ENCODE results near the gene PRKCH.

PRKCH gene

DNA sequence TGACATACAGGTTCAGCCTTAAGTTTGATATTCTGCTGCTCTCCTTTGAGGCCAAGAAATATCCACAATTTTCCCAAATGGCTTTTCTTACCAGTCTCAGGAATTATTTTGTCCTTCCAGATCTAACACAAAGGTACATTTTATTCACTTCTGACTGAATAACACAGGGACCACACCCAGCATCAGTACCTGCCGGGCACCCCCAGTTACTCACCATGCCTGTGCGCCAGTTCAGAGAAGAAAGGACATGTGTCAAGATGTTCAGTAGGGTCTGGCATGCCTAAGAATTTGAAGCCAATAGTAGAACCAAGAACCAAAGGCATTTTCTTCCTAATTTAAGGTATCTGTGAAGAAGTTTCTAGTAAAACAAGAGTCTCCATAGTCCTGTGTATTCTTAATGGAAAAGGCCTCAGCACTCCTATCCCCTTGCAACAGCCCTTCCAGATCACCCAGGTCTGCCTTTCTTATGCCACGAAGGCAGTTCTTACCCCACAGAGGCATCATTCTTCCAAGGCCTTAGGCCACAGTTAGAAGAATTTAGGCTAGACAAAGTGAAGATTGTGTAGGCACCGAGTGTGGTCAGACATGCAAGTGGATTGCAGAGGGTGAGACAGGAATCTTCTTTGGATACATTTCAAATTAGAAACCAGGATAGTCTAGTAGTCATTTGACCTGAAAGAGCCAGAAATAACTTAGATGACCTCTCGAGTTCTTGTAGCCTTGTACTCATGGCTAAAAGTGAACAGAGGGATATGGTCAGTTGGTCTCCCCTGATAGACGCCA is 233.9 kb downstream of the PRKCH start:
- H3K4me3 ChIP-seq (ENCODE audit: low read depth, low read length): no peak overlapping the region
- TF ChIP-seq, protein P1, sequence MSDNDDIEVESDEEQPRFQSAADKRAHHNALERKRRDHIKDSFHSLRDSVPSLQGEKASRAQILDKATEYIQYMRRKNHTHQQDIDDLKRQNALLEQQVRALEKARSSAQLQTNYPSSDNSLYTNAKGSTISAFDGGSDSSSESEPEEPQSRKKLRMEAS (IDR thresholded peaks at IDR 0.05; ENCODE audit: low read depth, low read length): no peak
- no peak for TF ChIP-seq MYC (IDR thresholded peaks at IDR 0.05; ENCODE audit: low read depth, low read length)
- TF ChIP-seq POLR2A (IDR thresholded peaks at IDR 0.05; ENCODE audit: extremely low read depth, insufficient read length): no peak
- no peak for TF ChIP-seq CTCF (IDR thresholded peaks at IDR 0.05; ENCODE audit: low read depth, low read length)
- DNase-seq (ENCODE audit: low read depth): no peak

GRCh38 chr14:61556455-61556854 is 235.1 kb downstream of the PRKCH start:
- no peak overlapping the region for H3K4me3 ChIP-seq (ENCODE audit: low read depth, low read length)
- TF ChIP-seq CTCF (IDR thresholded peaks at IDR 0.05; ENCODE audit: low read depth, low read length): no peak
- TF ChIP-seq, protein P1 (IDR thresholded peaks at IDR 0.05; ENCODE audit: low read depth, low read length): no peak
- TF ChIP-seq POLR2A (IDR thresholded peaks at IDR 0.05; ENCODE audit: extremely low read depth, insufficient read length): no peak
- TF ChIP-seq MYC (IDR thresholded peaks at IDR 0.05; ENCODE audit: low read depth, low read length): no peak
- DNase-seq (ENCODE audit: low read depth): no peak

DNA sequence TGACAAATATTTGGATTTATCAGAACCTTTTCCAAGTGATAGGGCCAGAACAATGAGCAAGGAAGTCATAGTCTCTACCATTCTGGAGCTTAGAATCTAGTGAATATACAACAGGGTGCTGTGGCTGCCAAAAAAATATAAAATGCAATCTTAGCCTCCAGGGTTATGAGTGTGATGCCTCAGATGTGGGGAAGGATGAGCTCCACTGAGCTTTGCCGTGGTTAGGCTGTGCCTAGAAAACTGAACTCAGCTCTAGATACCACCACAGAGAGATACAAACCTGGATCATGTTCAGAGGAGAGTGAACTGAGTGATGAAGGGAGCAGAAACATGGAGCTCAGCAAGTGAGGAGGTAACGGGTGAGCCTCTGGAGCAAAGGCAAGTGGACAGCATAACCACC is 235.9 kb downstream of the PRKCH start:
- TF ChIP-seq MYC (IDR thresholded peaks at IDR 0.05; ENCODE audit: low read depth, low read length) (no peak), CTCF (IDR thresholded peaks at IDR 0.05; ENCODE audit: low read depth, low read length) (no peak), POLR2A (IDR thresholded peaks at IDR 0.05; ENCODE audit: extremely low read depth, insufficient read length) (no peak)
- TF ChIP-seq, protein P1 (IDR thresholded peaks at IDR 0.05; ENCODE audit: low read depth, low read length): no peak
- no peak overlapping the region for H3K4me3 ChIP-seq (ENCODE audit: low read depth, low read length)
- no peak for DNase-seq (ENCODE audit: low read depth)

DNA sequence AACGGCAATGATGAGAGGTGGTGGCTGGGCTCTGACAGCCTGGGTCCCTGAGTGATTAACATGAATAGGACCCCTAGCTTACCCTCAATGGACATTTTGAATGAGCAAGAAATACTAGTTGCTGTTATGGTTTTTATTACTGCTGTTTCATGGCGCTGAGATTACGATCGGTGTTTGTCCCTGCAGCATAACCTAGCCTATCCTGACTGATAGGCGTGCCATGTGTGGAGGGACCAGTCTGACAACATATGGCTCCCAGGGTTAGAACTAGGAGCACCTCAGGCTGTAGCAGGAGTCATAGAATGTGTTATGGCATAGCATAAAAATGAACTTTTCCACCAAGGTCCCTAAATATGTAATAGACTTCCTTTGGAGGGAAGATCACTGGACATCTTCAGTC is 236.5 kb downstream of the PRKCH start:
- TF ChIP-seq MYC (IDR thresholded peaks at IDR 0.05; ENCODE audit: low read depth, low read length) (no peak), CTCF (IDR thresholded peaks at IDR 0.05; ENCODE audit: low read depth, low read length) (no peak)
- TF ChIP-seq, protein P1 (IDR thresholded peaks at IDR 0.05; ENCODE audit: low read depth, low read length): no peak
- H3K4me3 ChIP-seq (ENCODE audit: low read depth, low read length): no peak overlapping the region
- no peak for DNase-seq (ENCODE audit: low read depth)

- TF ChIP-seq MYC (IDR thresholded peaks at IDR 0.05; ENCODE audit: low read depth, low read length): no peak
- TF ChIP-seq POLR2A (IDR thresholded peaks at IDR 0.05; ENCODE audit: extremely low read depth, insufficient read length): no peak
- TF ChIP-seq, protein P1 (IDR thresholded peaks at IDR 0.05; ENCODE audit: low read depth, low read length): no peak
- TF ChIP-seq CTCF (IDR thresholded peaks at IDR 0.05; ENCODE audit: low read depth, low read length): no peak
- no peak for DNase-seq (ENCODE audit: low read depth)
- no peak overlapping the region for H3K4me3 ChIP-seq (ENCODE audit: low read depth, low read length)
Observed at GRCh38 chr14:61558271-61558670, 236.9 kb downstream of the PRKCH start.

Measured in NB4 (cell line).